HG03135 (cell line): ENCODE data around the gene HPCA.

ENCODE experiments used
- ATAC-seq: cut with Tn5 transposase; IDR thresholded peaks from one replicate; pipeline ENCODE4 v1.9.1; 2021; ENCODE audit warnings: mild to moderate bottlenecking, moderate library complexity; ENCODE audit not compliant: unreplicated experiment

The HPCA gene

DNA sequence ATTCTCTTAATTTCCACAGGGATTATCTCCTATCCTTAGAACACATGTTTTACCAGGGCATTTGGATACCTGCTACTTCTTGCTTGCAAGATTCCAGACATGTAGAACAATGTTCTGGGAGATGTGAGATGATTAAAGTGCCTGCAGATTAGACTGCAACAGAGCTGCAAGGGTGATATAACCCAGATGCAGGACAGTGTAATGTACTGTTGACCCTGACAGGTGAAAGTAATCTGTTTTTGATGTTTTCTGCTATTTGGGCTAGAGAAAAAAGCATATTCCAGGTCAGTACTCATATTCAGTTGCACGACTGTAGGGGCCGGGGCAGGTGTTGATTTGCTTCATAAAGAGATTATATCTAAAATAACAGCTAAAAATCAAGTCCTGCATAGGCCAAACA, 42.0 kb downstream of the HPCA start:
- ATAC-seq, result no peak

DNA sequence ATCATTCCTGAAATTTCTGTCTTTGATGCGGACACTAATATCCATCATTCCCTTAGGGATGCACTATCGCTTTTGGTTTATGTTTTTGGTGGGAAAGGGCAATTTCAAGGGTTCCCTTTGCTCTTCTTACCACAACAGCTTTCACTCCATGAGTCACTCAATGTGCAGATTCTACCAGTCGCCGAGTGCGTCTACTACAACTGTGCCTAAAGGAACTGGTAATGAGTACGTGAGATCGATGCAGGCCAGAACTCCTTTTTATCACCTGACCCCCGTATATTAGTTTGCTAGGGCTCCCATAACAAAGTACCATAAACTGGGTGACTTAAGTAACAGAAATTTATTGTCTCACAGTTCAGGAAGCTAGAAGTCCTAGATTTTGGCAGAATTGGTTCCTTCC, 42.4 kb downstream of the HPCA start:
- no peak for ATAC-seq

DNA sequence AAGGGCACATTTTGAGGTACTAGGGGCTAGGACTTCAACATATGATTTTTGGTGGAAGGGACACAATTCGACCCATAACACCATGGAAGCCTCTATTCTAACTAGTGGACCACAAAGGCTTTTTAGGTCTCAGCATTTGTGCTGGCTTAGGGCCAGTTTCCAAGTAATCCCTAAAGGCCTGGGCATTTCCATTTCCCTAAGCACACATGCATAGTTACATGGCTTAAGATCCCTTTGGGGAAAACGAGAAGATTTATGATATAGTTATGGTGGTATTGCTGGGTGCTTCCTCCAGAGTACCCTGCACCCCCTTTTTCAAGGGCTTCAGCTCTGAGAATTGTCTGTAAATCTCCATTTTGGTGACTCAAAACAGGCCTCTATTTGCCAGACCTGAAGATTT, 43.1 kb downstream of the HPCA start:
- no peak for ATAC-seq

GRCh38 chr1:32931760-32932159, 45.5 kb downstream of the HPCA start:
- no peak for ATAC-seq

DNA sequence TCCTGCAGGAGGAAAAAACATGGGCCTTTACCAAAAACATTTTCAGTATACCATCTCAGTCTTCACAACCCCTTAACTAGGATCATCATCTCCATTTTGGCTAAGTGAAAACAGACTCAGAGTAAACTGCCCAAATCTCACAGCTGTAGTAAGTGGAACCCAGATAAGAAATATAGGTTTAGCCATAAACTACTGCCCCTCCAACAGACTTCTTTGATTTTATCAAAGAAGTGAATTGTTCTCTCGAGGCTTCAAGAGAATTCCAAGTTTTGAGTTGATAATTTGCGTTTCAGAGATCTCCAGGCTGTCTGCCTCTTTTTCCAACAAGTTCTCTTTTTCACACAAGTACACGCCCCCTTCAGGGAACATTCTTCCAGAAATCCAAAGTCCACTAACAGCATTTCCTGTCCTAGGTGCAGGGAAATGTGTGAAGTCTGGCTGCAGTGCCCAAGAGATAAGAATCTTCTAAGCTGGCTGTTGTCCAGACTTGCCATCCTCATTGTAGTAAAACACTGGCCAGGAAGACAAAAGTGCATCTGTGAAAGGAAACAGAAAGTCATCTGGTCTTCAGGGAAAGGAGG, 47.5 kb downstream of the HPCA start:
- no peak for ATAC-seq

- ATAC-seq, result no peak
Observed at GRCh38 chr1:32934535-32934934, 48.2 kb downstream of the HPCA start.

DNA sequence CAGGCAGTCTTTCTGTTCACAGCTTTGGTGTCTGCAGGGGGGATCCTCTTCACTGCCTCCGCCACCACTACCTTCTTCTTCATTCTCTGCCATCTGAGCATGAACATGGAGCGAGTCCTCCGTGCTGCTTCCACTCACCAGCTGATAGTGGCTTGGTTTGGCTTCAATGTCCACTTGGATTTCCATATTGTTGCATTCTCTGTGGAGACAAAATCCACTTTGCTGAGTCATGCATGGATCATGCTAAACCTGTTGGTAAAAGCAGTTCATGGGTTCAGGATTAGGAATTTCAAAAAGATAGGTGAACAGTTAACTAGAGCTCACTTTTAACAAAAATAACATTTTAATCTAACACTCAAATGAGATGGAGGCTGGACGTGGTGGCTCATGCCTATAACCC, 50.8 kb downstream of the HPCA start:
- ATAC-seq, result no peak

DNA sequence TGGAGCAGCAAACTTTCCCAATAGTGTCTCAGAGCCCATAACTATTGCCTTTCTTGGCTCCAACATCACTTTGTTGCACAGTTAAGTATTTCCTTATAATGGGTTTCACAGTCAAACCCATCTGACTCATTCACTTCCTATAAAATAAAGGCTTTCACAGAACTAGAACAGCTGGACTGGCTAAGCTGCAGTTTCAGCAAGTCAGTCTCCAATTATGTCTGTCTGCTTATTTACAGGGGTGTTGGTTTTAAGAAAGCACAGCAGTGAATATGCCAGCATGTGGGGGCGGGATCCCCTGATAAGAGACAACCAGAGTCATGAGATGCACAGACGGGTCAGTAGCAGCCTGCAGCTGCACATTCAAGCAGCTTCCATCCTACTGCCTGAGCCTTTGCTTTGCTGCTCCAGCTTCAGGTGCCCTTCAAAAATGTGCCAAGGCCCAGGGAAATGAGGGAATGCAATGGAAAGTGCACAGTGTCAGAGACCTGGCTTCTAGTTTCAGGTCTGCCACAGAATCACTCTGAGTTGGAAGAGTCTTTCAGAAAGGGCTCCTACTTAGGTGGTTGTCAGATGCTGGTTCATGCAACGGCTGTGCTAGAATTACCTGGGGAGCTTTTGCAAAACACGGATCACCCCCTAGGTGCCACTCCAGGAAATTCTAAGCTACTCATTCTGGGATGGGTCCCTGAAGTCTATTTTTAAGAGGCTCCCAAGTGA, 53.5 kb downstream of the HPCA start:
- no peak for ATAC-seq

DNA sequence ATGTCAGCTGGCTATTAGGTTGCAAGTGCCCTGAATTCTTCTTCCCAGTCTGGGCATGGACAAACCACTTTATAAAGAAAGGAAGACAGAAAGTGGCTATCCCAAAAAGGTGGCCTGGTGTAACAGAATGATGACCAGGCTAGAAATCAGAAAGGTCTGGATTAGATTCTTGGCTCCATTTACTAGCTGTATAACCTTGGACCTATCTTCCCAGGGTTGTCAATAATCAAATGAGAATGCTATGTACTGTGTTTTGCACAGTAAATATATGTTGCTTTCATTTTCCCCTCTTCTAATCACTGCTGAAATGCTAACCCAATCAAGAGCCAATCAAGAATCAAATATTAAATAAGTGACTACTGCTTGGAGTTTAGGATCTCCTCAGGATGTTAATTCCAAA, 57.9 kb downstream of the HPCA start:
- no peak for ATAC-seq
